GDM1 (cell line): ENCODE results near the gene FAM169A.
"Not testable (repeated sequence)": the region's sequence is repeated elsewhere in the genome, so short reads cannot be mapped to it uniquely, and the experiment has no call there.

Source experiments
- DNase-seq: peaks from one replicate; lab custom pipeline; 2025; lab: John Stamatoyannopoulos, UW

The FAM169A gene

GRCh38 chr5:74870299-74871067 is 4.3 kb upstream of the FAM169A start:
- no peak for DNase-seq

- DNase-seq, result not testable (repeated sequence)
These were observed 3.2 kb upstream of the FAM169A start for GRCh38 chr5:74869414-74869813.

GRCh38 chr5:74866596-74867162 is 492 bp upstream of the FAM169A start:
- no peak for DNase-seq

- DNase-seq, result no peak
These were observed 857 bp downstream of the FAM169A start for GRCh38 chr5:74865256-74865803.

GRCh38 chr5:74864823-74865222 is 1.4 kb downstream of the FAM169A start:
- no peak for DNase-seq

- no peak for DNase-seq
These were observed 2.5 kb downstream of the FAM169A start for GRCh38 chr5:74863726-74864125.

GRCh38 chr5:74862221-74862620 is 4.0 kb downstream of the FAM169A start:
- no peak for DNase-seq

- not testable (repeated sequence) for DNase-seq
These were observed 9.2 kb downstream of the FAM169A start for GRCh38 chr5:74856975-74857374.

GRCh38 chr5:74853256-74853655 is 12.9 kb downstream of the FAM169A start:
- DNase-seq, result no peak

- no peak for DNase-seq
These were observed 14.4 kb downstream of the FAM169A start for GRCh38 chr5:74851684-74852353.

GRCh38 chr5:74850789-74851425 is 15.3 kb downstream of the FAM169A start:
- no peak for DNase-seq

GRCh38 chr5:74850030-74850429 is 16.2 kb downstream of the FAM169A start:
- DNase-seq, result no peak

GRCh38 chr5:74848553-74849025 is 17.6 kb downstream of the FAM169A start:
- no peak for DNase-seq

GRCh38 chr5:74839229-74839628 is 27.0 kb downstream of the FAM169A start:
- DNase-seq, result no peak

- DNase-seq, result no peak
These were observed 27.9 kb downstream of the FAM169A start for GRCh38 chr5:74838262-74838661.

- no peak for DNase-seq
These were observed 29.1 kb downstream of the FAM169A start for GRCh38 chr5:74837115-74837514.

- DNase-seq, result no peak
These were observed 32.5 kb downstream of the FAM169A start for GRCh38 chr5:74833537-74834266.

GRCh38 chr5:74829413-74829812 is 36.8 kb downstream of the FAM169A start:
- no peak for DNase-seq

- no peak for DNase-seq
These were observed 43.9 kb downstream of the FAM169A start for GRCh38 chr5:74822288-74822687.

GRCh38 chr5:74816875-74817274 is 49.3 kb downstream of the FAM169A start:
- no peak for DNase-seq

GRCh38 chr5:74810915-74811314 is 55.3 kb downstream of the FAM169A start:
- DNase-seq, result no peak

- DNase-seq, result no peak
These were observed 64.2 kb downstream of the FAM169A start for GRCh38 chr5:74801941-74802340.
